GM21447 (cell line): ENCODE measurements around the gene COA4.

Experiments used
- ATAC-seq: cut with Tn5 transposase; IDR thresholded peaks from one replicate; pipeline ENCODE4 v1.9.1; 2021; ENCODE audit not compliant: unreplicated experiment

The COA4 gene

DNA sequence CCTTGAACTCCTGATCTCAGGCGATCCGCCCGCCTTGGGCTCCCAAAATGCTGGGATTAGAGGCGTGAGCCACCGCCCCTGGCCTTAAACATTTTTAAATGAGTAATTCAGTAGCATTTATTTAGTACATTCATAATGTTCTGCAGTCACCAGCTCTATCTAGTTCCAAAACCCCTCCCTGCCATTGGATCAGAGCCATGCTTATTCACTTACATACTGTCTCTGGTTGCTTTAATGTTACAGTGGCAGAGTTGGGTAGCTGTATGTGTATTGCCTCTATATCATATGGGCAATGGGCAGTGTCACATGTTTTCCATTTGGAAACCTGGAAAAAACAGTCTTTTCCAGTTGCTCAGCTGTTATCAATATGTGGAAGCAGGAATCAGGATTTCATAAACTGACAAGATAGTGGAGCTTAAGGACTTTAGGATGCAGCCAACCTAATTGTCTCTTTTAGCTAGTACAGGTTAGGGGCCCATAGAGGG is 10.5 kb downstream of the COA4 start:
- ATAC-seq: no peak

DNA sequence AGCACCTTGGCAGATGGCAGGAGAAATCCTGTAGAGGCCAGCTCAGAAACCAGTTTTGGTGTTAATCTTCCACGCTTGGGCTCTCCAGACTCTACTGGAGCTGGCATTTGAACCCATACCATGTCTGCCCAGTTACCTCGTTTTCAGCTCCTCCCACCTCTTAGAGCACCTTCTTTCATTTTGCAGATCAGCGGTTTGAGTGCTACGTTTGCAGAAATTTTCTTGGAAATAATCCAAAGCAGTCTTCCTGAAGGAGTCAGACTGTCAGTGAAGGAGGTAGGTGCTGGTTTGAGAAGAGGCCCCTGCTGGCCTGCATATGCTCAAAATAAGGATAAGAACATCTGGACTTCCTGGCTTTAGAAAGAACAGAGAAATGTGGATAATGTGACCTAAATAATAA is 13.7 kb downstream of the COA4 start:
- no peak for ATAC-seq

DNA sequence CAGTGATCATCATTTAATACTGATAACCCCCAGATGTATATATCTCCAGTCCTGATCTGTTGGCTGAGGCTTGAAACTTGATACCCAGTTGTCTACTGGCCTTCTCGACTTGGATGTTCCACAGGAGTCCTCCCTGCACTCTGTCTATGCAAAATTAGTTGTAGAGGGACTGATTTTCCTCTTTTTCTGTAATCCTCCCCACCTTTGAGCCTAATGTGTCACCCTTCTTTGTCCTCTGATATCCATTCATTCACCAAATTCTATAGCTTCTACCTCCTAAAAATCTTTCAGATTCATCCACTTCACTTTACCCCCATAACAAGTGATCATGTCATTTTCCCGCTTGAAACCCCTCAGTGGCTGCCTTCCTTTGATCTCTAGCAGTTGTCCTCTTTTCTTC is 16.4 kb downstream of the COA4 start:
- ATAC-seq: no peak

DNA sequence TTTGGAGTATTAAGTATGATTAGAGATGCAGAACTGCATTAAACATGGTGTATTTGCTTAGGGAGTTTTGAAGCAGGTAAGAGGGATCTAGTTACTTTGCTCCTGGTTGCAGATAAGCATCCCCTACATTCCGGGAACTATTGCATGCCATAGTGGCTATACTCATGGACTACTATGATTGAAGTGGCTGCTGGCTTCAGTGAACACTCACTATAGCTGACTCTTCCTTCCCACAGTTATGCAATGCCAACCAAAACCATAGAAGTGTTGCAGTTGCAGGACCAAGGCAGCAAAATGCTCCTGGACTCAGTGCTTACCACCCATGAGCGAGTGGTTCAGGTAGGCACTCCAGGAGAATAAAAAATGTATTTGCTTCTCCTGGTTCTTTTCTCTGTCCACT is 17.0 kb downstream of the COA4 start:
- no peak for ATAC-seq

DNA sequence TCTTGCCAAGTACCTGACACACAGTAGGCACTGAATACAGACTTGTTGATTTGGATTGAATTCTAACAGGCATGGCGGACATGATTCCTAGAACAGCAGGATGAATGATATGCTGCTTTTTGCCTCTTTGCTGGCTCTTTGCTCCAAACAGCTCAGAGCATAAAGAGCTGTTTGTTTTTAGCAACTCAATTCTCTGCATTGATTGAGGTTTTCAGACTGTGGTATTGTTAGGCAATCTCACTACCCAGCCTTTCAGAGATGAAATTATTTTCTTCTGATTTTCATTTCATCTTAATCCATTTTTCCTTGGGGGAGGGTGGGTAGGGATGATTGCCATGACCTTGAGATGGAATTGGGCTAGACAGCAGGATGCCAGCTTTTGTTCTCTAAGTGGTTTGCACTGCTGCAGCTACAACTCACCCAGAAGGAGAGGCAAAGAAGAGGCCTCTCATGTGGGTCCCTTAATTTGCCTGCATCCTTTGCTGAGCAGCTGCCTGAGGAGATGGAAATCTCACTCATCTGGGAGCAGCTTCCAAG is 20.5 kb downstream of the COA4 start:
- no peak for ATAC-seq

DNA sequence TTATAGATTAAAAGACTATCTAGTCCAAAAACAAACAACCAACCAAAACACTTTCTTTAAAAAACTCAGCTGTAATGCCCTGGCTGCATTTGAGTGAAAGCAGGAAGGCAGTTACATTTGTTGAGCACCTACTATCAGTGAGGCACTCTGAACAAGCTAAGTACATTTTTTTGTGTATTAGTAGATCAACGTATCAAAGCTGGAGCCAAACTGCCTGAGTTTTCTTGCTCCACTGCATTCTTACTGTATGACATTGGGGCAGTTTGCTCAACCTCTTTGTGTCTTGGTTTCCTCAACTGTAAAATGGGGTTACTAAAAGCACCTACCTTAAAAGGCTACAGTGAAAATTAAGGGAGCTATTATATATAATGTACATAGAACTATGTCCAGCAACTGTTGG is 22.0 kb downstream of the COA4 start:
- ATAC-seq: no peak

DNA sequence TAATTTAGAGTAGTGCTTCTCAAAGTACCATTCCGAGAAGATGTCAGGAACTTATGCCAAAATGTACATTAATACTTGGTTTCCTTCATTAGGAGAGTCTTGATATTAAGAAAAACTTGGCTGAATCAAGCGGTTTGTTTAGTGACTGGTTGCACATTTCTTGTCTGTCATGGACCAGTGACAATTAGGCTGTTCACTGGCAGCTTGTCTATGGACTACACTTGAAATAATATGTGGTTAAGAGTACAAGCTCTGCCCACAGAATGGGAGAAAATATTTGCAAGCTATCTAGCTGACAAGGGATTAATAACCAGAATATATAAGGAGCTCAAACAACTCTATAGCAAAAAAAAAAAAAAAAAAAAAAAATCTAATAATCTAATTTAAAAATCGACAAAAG is 24.6 kb downstream of the COA4 start:
- ATAC-seq: no peak

DNA sequence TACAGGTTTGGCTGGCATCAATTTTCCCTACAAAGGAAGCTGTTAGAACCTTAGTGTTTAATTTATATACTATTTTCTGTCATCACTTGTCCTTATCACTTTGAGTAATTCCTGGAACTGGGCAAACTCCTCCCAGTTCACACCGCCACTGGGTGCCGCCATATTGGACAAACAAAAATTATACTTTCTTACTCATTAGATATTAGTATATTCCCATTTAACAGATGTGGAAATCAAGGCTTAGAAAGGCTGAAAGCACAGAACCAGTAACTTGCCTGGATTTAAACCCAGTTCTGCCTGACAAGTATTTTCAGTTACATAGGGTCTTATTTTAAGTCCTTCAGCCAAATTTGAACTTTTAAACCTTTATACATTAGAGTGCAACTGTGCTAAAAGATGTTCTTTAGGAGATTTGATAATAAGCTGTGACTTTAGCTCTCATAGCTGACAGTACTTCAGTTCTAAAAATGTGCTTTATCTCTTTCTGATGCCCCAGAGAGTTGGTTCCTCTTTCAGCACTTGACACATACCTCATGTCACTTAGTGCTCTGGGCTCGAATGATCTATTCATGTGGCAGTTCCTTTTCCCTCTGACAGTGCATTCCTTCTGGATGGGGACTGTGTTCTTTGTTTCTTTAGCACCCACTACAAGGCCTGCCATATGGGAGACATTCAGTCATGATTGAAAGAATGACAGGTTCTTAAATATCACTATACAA is 25.4 kb downstream of the COA4 start:
- ATAC-seq: no peak

DNA sequence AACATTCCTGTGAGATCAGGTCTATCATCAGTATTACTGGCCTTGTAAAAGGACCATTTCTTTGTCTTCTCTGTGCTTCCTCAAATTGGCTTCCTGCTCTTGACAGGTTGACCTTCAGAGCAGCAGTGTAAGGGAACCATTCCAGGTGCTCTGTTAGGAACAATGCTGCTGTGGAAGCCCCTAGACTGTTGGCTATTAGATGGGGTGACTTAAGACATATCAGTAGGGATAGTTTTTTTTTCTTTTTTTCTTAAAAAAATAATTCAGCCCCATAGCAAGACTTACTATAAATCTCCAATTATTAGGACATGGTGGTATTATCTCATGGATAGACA is 37.6 kb downstream of the COA4 start:
- ATAC-seq: no peak

DNA sequence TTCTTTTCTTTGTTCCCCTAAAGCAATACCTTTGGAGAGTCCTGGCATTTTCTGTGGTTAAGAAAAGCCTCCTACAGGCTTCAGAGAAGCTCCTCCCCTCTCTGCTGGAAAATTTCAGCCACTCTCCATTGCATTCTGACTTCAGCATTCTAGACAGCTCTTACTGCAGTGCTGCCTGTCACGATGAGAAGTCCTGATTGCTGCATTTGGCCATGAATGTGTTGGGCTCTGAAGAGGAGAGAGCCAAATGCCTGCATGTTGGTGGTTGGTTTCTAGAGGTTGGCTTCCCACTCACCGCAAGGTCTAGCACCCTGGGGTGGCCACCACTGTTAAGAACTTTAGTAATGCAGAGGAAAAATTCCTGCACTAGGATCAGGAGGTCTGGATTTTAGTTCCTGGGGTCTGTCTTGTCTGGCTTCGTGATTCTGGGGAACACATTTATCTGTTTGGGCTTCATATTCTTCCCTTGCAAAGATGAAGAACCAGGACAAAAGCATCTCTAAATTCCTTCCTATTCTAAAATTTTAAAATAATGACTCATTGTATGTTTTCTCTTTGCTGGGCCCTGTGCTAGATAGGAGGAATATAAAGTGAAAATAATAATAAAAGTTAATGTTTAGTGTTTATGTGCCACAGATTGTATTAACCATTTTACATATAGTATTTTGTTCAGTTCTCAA is 38.1 kb downstream of the COA4 start:
- no peak for ATAC-seq

DNA sequence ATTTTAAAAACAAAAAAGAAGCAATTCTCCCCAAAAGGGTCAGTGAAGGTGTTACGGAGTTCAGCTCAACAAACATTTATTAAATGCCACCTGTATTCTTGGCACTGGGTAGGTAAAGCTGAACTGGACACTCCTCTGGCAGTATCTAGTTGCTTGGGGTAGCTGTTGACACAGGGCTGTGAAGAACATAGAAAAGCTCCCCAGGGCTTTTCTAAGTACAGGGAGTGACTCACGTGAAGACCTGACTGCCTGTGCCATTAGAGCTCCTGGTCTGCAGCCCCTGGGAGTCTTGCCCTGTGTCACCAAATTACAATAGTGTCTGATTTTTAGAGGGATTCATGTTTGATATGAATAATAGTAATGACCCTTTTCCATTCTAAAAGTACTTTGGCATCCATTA is 43.6 kb downstream of the COA4 start:
- ATAC-seq: no peak

DNA sequence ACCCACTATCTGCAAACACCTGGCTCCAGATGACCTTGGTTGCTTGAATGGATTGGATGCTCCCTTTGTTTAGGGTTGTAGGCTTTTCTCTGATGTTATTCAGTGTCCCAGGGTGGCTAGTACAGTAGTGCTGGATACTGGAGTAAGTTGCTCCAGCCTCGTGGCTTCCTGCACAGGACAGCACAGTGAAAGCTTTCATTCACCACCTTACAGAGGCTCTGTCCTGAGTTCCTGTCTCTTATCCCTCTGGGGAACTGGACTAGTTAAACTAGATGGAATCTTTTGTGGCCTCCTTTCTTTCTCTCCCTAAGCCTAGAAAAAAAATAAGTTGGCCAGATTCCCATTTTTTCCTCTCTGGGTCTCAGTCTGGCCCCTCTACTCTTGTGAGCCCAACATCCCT is 46.4 kb downstream of the COA4 start:
- no peak for ATAC-seq
